NCI-H2227 (cell line): Measurements from ENCODE around the gene DNAH1.

Experiments used
- DNase-seq: peaks from one replicate; lab custom pipeline; 2025; ENCODE audit not compliant: unreplicated experiment; lab: John Stamatoyannopoulos, UW

Gene DNAH1

DNA sequence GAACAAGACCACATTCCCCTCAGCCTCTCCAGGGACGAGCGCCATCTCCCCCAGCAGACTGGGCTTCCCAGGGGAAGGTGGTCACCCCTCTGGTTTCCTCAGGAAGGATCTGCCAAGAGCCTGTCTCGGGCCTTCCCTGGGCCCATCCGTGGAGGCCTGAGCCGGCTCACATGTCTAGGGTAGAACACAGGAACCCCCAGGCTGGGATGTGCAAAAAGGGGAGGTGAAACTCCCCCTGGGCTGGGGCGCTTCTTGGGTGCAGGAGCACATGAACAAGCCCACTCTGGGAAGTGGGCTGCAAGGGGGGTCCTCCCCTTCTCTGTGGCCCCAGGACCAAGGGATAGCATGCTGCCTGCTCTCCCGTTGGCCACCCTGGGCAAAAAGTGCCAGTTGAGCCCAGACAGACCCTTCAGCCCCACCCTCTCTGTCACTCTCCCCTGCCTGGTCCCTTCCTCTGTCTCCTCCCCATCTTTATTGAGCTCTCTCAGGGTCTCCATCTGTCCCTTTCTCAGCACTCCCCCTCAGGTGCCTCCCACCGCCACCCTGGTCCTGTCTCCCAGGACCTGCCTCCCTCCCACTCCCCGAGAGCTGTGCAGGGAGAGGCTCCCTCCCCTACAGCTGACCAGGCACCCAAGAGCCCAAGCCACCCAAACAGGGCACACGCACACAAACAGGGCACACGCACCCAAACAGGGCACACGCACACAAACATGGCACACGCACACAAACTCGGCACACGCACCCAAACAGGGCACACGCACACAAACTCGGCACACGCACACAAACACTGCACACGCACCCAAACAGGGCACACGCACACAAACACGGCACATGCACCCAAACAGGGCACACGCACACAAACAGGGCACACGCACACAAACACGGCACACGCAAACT is 127.9 kb downstream of the DNAH1 start:
- no peak for DNase-seq

- DNase-seq, result peak; percentile 48
These were observed 129.0 kb downstream of the DNAH1 start, which contains the start of gene SEMA3G for GRCh38 chr3:52444860-52445793. Gene SEMA3G (minus strand): TSS chr3:52445103. CDS start chr3:52445027, 76 bp downstream.

GRCh38 chr3:52446042-52446441 is 129.9 kb downstream of the DNAH1 start:
- DNase-seq, result no peak

DNA sequence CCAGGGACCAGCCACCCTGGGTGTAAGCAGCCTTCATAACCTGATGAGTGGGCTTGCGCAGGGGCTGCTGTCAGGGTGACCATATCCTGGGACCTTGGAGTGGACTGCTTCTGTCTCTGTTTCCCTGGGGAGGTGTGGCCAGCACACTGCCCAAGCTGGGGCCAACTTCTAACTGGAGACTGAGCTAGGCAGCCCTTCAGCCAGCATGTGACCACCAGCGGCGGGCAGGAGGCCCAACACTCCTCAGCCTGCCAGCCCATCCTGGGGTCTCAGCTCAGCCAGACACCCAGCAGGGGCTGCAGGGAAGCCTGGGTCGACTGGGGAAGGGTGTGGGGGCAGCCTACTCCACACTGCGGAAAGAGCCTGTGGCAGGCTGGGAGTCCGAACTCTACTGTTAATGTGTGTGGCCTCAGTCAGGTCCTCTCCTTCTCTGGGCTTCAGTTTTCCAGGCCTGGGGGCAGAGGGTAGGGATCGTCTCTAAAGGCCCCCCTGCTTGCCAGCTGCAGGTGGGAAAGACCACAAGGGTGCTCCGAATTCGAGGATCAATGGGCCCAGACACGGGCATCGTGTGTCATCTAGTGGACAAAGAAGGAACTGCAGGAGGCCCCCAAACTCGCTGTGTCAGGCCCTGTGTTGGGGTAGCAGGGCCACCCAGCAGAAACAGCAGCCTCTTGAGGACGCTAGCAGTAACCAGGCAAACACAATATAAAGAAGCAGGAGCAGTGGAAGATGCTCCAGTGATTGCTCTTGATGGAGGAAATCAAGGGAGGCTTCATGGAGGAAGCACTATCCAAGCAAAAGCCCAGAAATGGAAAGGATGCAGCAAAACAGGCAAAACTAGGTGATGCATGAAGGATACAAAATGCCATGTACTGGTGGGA is 130.8 kb downstream of the DNAH1 start:
- DNase-seq, result peak; percentile 62

DNA sequence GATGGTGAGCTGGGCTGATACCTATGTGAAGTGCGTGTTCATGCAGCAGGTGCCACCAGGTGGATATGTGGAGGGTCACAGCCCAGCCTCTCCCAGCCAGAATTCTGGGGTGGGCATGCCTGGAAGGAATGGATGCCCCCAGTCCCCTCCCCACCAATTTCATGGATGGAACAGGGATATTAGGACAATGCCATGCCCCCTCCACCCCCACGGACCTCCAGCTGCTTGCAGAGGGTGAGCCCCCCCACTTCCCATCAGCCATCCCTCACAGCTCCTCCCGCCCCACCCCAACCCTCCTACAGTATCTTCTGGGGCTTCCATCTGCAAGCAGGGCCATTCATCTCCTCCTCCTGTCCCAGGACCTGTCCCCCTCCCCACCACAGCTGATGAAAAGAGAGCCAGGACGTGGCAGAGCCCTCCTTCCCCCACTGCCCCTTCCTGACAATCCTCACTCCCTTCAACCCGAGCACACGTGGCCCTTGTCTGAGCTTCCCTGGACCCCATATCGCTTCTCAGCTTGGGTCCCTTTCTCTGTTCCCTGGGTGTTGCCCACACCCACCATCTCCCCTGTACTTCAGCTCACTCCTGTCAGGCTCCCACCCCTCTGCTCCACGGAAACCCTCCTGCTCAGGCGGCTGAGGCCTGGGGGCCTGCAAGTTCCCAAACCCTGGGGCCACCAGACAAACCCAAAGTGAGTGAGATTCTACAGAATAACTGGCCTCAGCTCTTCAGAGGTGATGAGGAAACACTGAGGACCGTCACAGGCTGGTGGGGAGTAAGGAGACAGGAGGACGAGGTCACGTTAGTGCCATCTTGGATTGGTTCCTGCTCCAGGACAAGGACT is 131.6 kb downstream of the DNAH1 start:
- no peak for DNase-seq
